Measurements from ENCODE around the gene DHRS7C.

- TF ChIP-seq CTCF (IDR thresholded peaks at IDR 0.05; ENCODE audit: extremely low read depth in 1 of 2, insufficient read depth in 1 of 2, low read depth in 1 of 2, low read length in 2 of 2) (no peak), MAX (IDR thresholded peaks at IDR 0.05; ENCODE audit: insufficient read depth, insufficient read length) (no peak), POLR2A (IDR thresholded peaks at IDR 0.05; ENCODE audit: low read depth, low read length) (no peak), EZH2 (IDR thresholded peaks at IDR 0.05; ENCODE audit: borderline replicate concordance, low read depth, low read length, severe bottlenecking) (no peak), MYC (IDR thresholded peaks at IDR 0.05; ENCODE audit: low read depth, low read length) (no peak), POLR2AphosphoS5 (IDR thresholded peaks at IDR 0.05; ENCODE audit: insufficient read depth, low read depth, low read length) (no peak), JUN (IDR thresholded peaks at IDR 0.05; ENCODE audit: borderline replicate concordance, insufficient read depth, insufficient read length, low read depth) (no peak), FOS (IDR thresholded peaks at IDR 0.05; ENCODE audit: borderline replicate concordance, insufficient read depth, low read length) (no peak), GATA2 (IDR thresholded peaks at IDR 0.05; ENCODE audit: insufficient read depth, insufficient read length, low read depth, low read length) (no peak)
These were observed 25.7 kb upstream of the DHRS7C start for GRCh38 chr17:9817086-9817485.

Measured in endothelial cell of umbilical vein (primary cell).